HepG2 (cell line): ENCODE data around the gene ZMIZ1. TPM values are rescaled to one million over a fixed set of nuclear protein-coding genes. Genes with fewer than 3 reads are reported as not detected.

ENCODE experiments used
- BCL6 ChIP-seq: IDR thresholded peaks from 2 replicates; pipeline ENCODE4 v1.6.1; 2016; ENCODE audit warnings: missing genetic modification reagents, missing compliant biosample characterization
- HMG20B ChIP-seq: conservative IDR thresholded peaks from 2 replicates; pipeline ENCODE4 v1.6.1; 2016; ENCODE audit warnings: missing genetic modification reagents, missing compliant biosample characterization
- JUN ChIP-seq: sonication (generic); formaldehyde crosslinking; IDR thresholded peaks from 2 replicates; pipeline ENCODE4 v1.4.0; 2020; ENCODE audit warnings: mild to moderate bottlenecking, missing genetic modification reagents
- MXI1 ChIP-seq: IDR thresholded peaks from 3 replicates; pipeline ENCODE4 v1.6.1; 2012; ENCODE audit warnings: low read depth, low read length, inconsistent platforms, borderline replicate concordance
- NFE2 ChIP-seq: sonication (generic); formaldehyde crosslinking; IDR thresholded peaks from 2 replicates; pipeline ENCODE4 v1.4.0; 2020; ENCODE audit warnings: missing genetic modification reagents
- NFIC ChIP-seq: IDR thresholded peaks from 2 replicates; pipeline ENCODE4 v1.6.1; 2012; ENCODE audit warnings: mild to moderate bottlenecking, low read length, inconsistent platforms
- NR2F2 ChIP-seq: IDR thresholded peaks from 2 replicates; pipeline ENCODE4 v1.6.1; 2012; ENCODE audit warnings: low read depth, inconsistent platforms, borderline replicate concordance
- PAF1 ChIP-seq: IDR thresholded peaks from 2 replicates; pipeline ENCODE4 v1.6.1; 2016; ENCODE audit warnings: missing genetic modification reagents, missing compliant biosample characterization
- PAWR ChIP-seq: sonication (generic); formaldehyde crosslinking; IDR thresholded peaks from 2 replicates; pipeline ENCODE4 v1.4.0; 2020; ENCODE audit warnings: missing genetic modification reagents, mild to moderate bottlenecking, borderline replicate concordance
- PBX2 ChIP-seq: IDR thresholded peaks from 2 replicates; pipeline ENCODE4 v1.6.1; 2016; ENCODE audit warnings: control low read depth
- RAD21 ChIP-seq: fragments of 450-650 bp; formaldehyde crosslinking; IDR thresholded peaks from 2 replicates; pipeline ENCODE4 v1.5.0; 2020; ENCODE audit warnings: mild to moderate bottlenecking
- SMC3 ChIP-seq: IDR thresholded peaks from 2 replicates; pipeline ENCODE4 v1.6.1; 2011; ENCODE audit warnings: low read length, improper control_type of control experiment
- ZBTB21 ChIP-seq: sonication (generic); formaldehyde crosslinking; IDR thresholded peaks from 2 replicates; pipeline ENCODE4 v1.4.0; 2020; ENCODE audit warnings: missing genetic modification reagents
- ZBTB34 ChIP-seq: sonication (generic); formaldehyde crosslinking; IDR thresholded peaks from 2 replicates; pipeline ENCODE4 v1.8.0; 2022; ENCODE audit warnings: mild to moderate bottlenecking, missing genetic modification reagents
- ZNF230 ChIP-seq: sonication (generic); formaldehyde crosslinking; IDR thresholded peaks from 2 replicates; pipeline ENCODE4 v1.4.0; 2020; ENCODE audit warnings: mild to moderate bottlenecking, missing genetic modification reagents
- ZNF33A ChIP-seq: sonication (generic); formaldehyde crosslinking; IDR thresholded peaks from 2 replicates; pipeline ENCODE4 v1.5.1; 2020; ENCODE audit warnings: missing genetic modification reagents, mild to moderate bottlenecking, moderate library complexity, borderline replicate concordance
- ZNF382 ChIP-seq: sonication (generic); formaldehyde crosslinking; IDR thresholded peaks from 2 replicates; pipeline ENCODE4 v1.5.0; 2020; ENCODE audit warnings: missing genetic modification reagents, mild to moderate bottlenecking, borderline replicate concordance
- ZNF557 ChIP-seq: sonication (generic); formaldehyde crosslinking; IDR thresholded peaks from 2 replicates; pipeline ENCODE4 v1.4.0; 2020; ENCODE audit warnings: missing genetic modification reagents
- polyA plus RNA-seq, 8 experiments: library from polyadenylated mRNA; depleted of rRNA in 3 of 8; stranded (reverse) in 7 of 8; unstranded in 1 of 8; fragments of >200 nt; fragmentation: Illumina TruSeq in 4 of 8; extraction: Trizol in 4 of 8; gene quantifications; 2 replicates each; pipeline versions ENCODE4 v1.2.1 to v1.2.3, GENCODE V29; 2011 to 2016; ENCODE audit warnings: low read depth in 4 of 8, missing spikeins in 1 of 8, mixed read lengths in 1 of 8; ENCODE audit not compliant: insufficient read depth in 1 of 8
- total RNA-seq, 5 experiments: library from RNA; depleted of rRNA; stranded (reverse); fragments of >200 nt; fragmentation: Illumina TruSeq; extraction: Trizol; gene quantifications; 2 replicates each; pipeline ENCODE4 v1.2.3, GENCODE V29; 2016; ENCODE audit warnings: low read depth in 1 of 5
- TF ChIP-seq, protein P1 (sequence below): sonication (generic); formaldehyde crosslinking; IDR thresholded peaks from 2 replicates; pipeline ENCODE4 v1.5.0; 2020; ENCODE audit warnings: mild to moderate bottlenecking, missing genetic modification reagents, borderline replicate concordance

The ZMIZ1 gene
- total and polyA plus RNA-seq, 2 of the 13 experiments (the other 11 are each of a cell fraction or from before 2014, with no cell fraction given) = 5.3 to 10.2 TPM

DNA sequence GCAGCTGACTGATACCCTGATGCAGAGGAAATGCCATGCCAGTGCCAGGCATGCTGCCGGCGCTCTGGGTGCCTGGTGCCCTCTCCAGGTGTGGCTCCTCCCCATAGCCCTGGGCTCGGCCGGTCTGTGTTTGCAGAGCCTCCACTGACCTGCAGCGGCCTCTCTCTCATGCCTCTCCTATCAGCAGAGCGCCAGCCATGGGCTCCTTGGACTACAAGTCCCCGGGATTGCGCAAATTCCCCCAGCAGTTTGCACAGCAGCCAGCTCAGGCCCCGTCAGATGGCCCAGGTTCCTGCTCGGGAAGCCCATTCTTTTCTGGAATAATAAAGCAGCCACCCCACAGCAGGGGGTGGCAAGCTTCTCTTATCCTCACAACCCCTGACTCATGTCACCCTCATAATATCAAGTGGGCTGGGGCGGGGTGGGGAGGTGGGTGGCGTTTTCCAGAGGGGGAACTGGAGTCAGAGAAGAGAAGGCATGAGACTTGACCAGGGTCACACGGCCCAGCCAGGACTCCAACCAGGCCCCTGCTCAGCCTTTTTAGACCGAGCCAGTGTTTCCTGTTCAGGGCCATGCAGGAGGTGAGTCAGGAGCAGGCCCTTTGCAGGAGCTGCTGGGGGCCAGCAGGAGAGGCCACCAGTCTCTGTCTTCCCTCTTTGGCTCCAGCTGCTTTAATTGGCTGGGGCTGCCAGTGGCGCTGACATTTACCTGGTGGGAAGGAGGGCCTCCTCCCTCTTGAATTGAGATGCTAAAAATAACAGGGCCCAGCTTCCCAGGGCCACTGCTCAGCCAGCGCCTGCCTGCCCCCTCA lies 58.6 kb downstream of the ZMIZ1 start (continued):
- no peak for TF ChIP-seq PAF1 (CRISPR knock-in tag)
- no peak for TF ChIP-seq NFIC
- no peak for TF ChIP-seq ZBTB21 (CRISPR knock-in tag)
- TF ChIP-seq NFE2 (CRISPR knock-in tag) = no peak
- no peak for TF ChIP-seq ZNF557
- TF ChIP-seq ZNF382 (CRISPR knock-in tag) = no peak
- TF ChIP-seq RAD21 (CRISPR knock-in tag) = peak; percentile 72
- no peak for TF ChIP-seq ZNF33A
- TF ChIP-seq SMC3 = peak; percentile 32; the same call in 1 of the 2 replicates
- no peak for TF ChIP-seq PBX2 (CRISPR knock-in tag)
- TF ChIP-seq, protein P1, sequence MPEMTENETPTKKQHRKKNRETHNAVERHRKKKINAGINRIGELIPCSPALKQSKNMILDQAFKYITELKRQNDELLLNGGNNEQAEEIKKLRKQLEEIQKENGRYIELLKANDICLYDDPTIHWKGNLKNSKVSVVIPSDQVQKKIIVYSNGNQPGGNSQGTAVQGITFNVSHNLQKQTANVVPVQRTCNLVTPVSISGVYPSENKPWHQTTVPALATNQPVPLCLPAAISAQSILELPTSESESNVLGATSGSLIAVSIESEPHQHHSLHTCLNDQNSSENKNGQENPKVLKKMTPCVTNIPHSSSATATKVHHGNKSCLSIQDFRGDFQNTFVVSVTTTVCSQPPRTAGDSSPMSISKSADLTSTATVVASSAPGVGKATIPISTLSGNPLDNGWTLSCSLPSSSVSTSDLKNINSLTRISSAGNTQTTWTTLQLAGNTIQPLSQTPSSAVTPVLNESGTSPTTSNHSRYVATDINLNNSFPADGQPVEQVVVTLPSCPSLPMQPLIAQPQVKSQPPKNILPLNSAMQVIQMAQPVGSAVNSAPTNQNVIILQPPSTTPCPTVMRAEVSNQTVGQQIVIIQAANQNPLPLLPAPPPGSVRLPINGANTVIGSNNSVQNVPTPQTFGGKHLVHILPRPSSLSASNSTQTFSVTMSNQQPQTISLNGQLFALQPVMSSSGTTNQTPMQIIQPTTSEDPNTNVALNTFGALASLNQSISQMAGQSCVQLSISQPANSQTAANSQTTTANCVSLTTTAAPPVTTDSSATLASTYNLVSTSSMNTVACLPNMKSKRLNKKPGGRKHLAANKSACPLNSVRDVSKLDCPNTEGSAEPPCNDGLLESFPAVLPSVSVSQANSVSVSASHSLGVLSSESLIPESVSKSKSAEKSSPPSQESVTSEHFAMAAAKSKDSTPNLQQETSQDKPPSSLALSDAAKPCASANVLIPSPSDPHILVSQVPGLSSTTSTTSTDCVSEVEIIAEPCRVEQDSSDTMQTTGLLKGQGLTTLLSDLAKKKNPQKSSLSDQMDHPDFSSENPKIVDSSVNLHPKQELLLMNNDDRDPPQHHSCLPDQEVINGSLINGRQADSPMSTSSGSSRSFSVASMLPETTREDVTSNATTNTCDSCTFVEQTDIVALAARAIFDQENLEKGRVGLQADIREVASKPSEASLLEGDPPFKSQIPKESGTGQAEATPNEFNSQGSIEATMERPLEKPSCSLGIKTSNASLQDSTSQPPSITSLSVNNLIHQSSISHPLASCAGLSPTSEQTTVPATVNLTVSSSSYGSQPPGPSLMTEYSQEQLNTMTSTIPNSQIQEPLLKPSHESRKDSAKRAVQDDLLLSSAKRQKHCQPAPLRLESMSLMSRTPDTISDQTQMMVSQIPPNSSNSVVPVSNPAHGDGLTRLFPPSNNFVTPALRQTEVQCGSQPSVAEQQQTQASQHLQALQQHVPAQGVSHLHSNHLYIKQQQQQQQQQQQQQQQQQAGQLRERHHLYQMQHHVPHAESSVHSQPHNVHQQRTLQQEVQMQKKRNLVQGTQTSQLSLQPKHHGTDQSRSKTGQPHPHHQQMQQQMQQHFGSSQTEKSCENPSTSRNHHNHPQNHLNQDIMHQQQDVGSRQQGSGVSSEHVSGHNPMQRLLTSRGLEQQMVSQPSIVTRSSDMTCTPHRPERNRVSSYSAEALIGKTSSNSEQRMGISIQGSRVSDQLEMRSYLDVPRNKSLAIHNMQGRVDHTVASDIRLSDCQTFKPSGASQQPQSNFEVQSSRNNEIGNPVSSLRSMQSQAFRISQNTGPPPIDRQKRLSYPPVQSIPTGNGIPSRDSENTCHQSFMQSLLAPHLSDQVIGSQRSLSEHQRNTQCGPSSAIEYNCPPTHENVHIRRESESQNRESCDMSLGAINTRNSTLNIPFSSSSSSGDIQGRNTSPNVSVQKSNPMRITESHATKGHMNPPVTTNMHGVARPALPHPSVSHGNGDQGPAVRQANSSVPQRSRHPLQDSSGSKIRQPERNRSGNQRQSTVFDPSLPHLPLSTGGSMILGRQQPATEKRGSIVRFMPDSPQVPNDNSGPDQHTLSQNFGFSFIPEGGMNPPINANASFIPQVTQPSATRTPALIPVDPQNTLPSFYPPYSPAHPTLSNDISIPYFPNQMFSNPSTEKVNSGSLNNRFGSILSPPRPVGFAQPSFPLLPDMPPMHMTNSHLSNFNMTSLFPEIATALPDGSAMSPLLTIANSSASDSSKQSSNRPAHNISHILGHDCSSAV (CRISPR knock-in tag) = no peak
- TF ChIP-seq HMG20B = peak; percentile 45; the same call in 1 of the 2 replicates
- peak; percentile 35; the same call in 1 of the 2 replicates for TF ChIP-seq JUN
- TF ChIP-seq MXI1 = peak; percentile 42; the same call in 1 of the 3 replicates
- no peak for TF ChIP-seq ZBTB34 (CRISPR knock-in tag)
- TF ChIP-seq PAWR (CRISPR knock-in tag) = no peak
- TF ChIP-seq NR2F2 = no peak
- TF ChIP-seq ZNF230 = no peak
- peak; percentile 71 for TF ChIP-seq BCL6 (CRISPR knock-in tag)
